Testis (tissue), 3 donors: ENCODE measurements around the gene RIC1. TPM values are rescaled to one million over a fixed set of nuclear protein-coding genes. Genes with fewer than 3 reads are reported as not detected.
"Not testable (repeated sequence)": the region's sequence is repeated elsewhere in the genome, so short reads cannot be mapped to it uniquely, and the experiment has no call there.

Experiments used
- DNase-seq: peaks from one replicate; pipeline ENCODE4 v3.0.0-alpha.2; 2019
- H3K27ac ChIP-seq, 2 donors: fragments of 200-600 bp; sonication (generic); one replicate each; pipeline ENCODE4 v1.5.1; 2019
- H3K27me3 ChIP-seq: fragments of 200-600 bp; sonication (generic); one replicate; pipeline ENCODE4 v1.5.1; 2019
- H3K36me3 ChIP-seq: fragments of 200-600 bp; sonication (generic); one replicate; pipeline ENCODE4 v1.5.1; 2017; ENCODE audit warnings: low read depth; ENCODE audit errors: missing control alignments
- H3K4me1 ChIP-seq: fragments of 200-600 bp; sonication (generic); one replicate; pipeline ENCODE4 v1.5.1; 2019
- H3K4me3 ChIP-seq, 2 donors: fragments of 200-600 bp; sonication (generic); one replicate each; pipeline ENCODE4 v1.5.1; 2017 to 2019
- H3K9me3 ChIP-seq: fragments of 200-600 bp; sonication (generic); one replicate; pipeline ENCODE4 v1.5.1; 2017
- POLR2A ChIP-seq: fragments of 450-650 bp; IDR thresholded peaks from one replicate; pipeline ENCODE4 v1.6.1; 2017; ENCODE audit warnings: antibody characterized with exemption, mild to moderate bottlenecking, moderate library complexity
- WGBS, 2 donors: methylation state at CpG; one replicate each; pipeline ENCODE4 v1.1.5; 2018; 5-methylcytosine and 5-hydroxymethylcytosine counted together
- intact Hi-C: fragments of 100-400 bp; cut with DNase I; formaldehyde crosslinking; loops from one replicate; pipeline ENCODE4 v1.15.1; 2023; ENCODE audit warnings: low total_unique reads
- polyA plus RNA-seq: library from polyadenylated mRNA; stranded (reverse); fragments of 350-450 nt; fragmentation: Illumina TruSeq; extraction: RNeasy Lipid Tissue Mini Kit (QIAGEN cat#74804); gene quantifications from one replicate; pipeline ENCODE4 v1.2.3, GENCODE V29; 2014; ENCODE audit warnings: low read depth, low replicate concordance; ENCODE audit not compliant: insufficient read depth
- total RNA-seq, 2 donors: library from RNA; depleted of rRNA; stranded (reverse); fragments of >200 nt; gene quantifications; one replicate each; pipeline ENCODE4 v1.2.3, GENCODE V29; 2016
- TF ChIP-seq, protein P1 (sequence below), 3 experiments: fragments of 450-650 bp in 2 of 3; fragments of 200-600 bp in 1 of 3; sonication (generic) in 1 of 3; IDR thresholded peaks; one replicate each; pipeline ENCODE4 v1.5.1; 2016 to 2019; ENCODE audit warnings: antibody characterized with exemption in 3 of 3, mild to moderate bottlenecking in 2 of 3, moderate library complexity in 1 of 3

RIC1 gene
- total and polyA plus RNA-seq, 3 donors from 2014 or later = 25.6 to 45.5 (median 44.0) TPM

DNA sequence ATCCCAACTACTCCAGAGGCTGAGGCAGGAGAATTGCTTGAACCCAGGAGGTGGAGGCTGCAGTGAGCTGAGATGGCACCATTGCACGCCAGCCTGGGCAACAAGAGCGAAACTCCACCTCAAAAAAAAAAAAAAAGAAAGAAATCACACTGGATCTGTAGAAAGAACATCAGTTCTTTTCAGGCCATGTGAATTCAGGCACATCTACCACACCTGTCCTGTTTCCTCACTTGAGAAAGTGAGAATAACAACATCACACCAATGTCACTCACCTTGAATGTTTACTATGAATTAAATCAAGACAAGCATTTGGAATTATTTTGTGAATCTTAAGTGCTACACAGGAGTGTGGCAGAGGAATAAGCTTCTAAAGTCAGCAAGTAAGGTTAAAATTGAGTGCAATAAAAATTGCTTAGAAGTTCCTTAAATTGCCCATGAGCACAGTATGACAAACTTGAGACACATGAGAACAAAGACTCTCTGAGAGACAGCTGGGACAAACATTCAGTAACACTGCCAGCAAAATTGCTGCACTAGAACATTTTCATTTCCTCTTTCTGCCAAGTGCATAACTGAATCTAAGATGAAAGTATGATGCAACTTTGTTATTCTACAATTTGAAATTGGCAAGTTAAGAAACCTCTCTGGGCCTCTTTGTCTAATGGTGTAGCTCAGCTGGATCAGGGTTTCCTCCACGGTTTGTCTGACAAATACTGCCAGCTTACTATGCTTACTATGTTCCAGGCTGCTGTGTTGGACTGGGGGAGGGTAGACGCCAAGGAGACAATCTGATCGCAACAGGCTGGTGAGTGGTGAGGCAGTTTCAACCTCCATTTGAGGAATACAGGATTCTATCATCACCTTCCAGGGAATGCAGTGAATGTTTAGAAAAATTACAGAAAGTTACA is 1.9 kb upstream of the RIC1 start:
- Histone ChIP-seq H3K4me3 (no peak overlapping the region), H3K27ac (peak overlapping the region; percentile 95 to 98), H3K36me3 (no peaks in the 10 kb centered on the region), H3K4me1 (peaks cover 21% of the 10 kb centered on the region), H3K9me3 (no peaks in the 10 kb centered on the region), H3K27me3 (no peaks in the 10 kb centered on the region)
- peak; percentile 69 for DNase-seq
- WGBS, 2 donors = 42 to 54% methylated on average over 5 of the region's 5 CpGs
- intact Hi-C loops = no loop called here
- no peak for TF ChIP-seq POLR2A
- TF ChIP-seq, protein P1, sequence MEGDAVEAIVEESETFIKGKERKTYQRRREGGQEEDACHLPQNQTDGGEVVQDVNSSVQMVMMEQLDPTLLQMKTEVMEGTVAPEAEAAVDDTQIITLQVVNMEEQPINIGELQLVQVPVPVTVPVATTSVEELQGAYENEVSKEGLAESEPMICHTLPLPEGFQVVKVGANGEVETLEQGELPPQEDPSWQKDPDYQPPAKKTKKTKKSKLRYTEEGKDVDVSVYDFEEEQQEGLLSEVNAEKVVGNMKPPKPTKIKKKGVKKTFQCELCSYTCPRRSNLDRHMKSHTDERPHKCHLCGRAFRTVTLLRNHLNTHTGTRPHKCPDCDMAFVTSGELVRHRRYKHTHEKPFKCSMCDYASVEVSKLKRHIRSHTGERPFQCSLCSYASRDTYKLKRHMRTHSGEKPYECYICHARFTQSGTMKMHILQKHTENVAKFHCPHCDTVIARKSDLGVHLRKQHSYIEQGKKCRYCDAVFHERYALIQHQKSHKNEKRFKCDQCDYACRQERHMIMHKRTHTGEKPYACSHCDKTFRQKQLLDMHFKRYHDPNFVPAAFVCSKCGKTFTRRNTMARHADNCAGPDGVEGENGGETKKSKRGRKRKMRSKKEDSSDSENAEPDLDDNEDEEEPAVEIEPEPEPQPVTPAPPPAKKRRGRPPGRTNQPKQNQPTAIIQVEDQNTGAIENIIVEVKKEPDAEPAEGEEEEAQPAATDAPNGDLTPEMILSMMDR (IDR thresholded peaks at IDR 0.05) = no peak

DNA sequence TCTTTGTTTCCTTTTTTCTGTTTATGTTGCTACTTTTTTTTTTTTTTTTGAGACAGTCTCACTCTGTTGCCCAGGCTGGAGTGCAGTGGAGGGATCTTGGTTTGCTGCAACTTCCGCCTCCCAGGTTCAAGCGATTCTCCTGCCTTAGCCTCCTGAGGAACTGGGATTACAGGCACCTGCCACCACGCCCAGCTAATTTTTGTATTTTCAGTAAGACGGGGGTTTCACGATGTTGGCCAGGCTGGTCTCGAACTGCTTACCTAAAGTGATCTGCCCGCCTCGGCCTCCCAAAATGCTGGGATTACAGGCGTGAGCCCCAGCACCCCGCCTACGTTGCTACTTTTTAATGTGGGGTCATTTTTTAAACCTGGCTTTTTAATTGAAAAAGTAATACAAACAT is 1.2 kb upstream of the RIC1 start:
- H3K36me3 ChIP-seq, H3K9me3 ChIP-seq, H3K27me3 ChIP-seq, DNase-seq, intact Hi-C loops: not testable (repeated sequence)
- Histone ChIP-seq H3K4me3 (peak overlapping the region; percentile 92 to 98), H3K27ac (peak overlapping the region; percentile 95 to 98), H3K4me1 (peaks cover 21% of the 10 kb centered on the region)
- 34 to 36% methylated on average over 11 of the region's 11 CpGs for WGBS, 2 donors

DNA sequence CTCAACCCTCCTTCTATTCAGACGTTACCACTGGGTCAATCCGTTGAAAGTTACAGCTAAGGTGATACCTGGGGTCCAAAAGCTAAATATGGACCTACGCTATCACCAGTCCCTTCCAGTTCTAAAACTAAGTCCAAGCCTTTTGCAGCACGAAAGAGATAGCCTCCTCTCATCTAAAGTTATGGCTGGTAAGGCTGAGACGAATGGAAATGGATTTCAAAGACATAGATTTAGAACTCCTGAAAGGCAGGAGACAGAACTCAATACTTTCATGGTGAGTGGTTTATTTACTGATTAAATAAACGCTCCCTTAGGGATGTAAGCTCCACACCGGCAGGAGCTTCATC is 751 bp upstream of the RIC1 start:
- peak overlapping the region; percentile 95 to 98 for H3K27ac ChIP-seq
- no peaks in the 10 kb centered on the region for H3K36me3 ChIP-seq
- WGBS, 2 donors = 1 to 2% methylated on average over 7 of the region's 7 CpGs
- DNase-seq = no peak
- TF ChIP-seq, protein P1 (IDR thresholded peaks at IDR 0.05) = no peak
- TF ChIP-seq POLR2A = no peak
- intact Hi-C loops = no loop called here
- H3K9me3 ChIP-seq = no peaks in the 10 kb centered on the region
- no peaks in the 10 kb centered on the region for H3K27me3 ChIP-seq
- H3K4me1 ChIP-seq = peaks cover 21% of the 10 kb centered on the region
- peak overlapping the region; percentile 92 to 98 for H3K4me3 ChIP-seq

DNA sequence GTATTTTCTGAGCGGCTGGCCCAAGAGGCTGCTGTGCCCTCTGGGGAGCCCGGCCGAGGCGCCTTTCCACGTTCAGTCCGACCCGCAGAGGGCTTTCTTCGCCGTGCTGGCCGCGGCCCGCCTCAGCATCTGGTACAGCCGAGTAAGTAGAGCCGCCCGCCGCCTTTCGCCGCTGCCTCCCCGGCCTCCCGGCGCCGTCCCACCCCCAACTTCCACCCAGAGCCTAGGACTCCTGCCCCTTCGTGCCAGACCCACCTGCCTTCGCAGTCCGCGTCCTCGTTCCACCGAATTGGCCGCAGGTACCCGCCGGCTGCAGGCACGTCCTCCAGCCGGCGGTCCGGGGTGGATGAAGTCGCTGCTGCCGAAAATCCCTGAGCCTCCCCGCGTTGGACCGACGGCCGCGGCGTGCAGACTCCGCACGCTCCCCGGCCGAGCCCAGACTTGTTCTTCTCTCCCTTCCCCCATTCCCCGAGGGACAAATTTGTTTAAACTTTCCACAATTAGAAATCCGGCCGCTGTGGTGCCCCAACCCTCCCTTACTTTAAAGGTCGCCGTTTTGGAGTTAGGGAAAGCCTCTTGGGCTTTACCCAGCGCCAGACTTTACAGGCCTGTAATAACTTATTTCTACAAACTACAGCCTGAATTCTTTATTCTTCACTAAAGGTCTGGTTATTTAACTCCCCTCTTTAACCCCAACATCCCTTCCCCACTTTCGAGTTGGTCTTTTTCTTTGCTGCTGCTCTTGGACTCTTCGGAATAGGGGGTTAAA is 589 bp downstream of the RIC1 start:
- 0% methylated on average over 22 to 55 of the region's 56 CpGs for WGBS, 2 donors
- Histone ChIP-seq H3K9me3 (no peaks in the 10 kb centered on the region), H3K4me1 (peaks cover 21% of the 10 kb centered on the region), H3K27me3 (no peaks in the 10 kb centered on the region), H3K36me3 (no peaks in the 10 kb centered on the region), H3K4me3 (peak overlapping the region; percentile 92 to 98), H3K27ac (peak overlapping the region; percentile 95 to 98)
- no peak for TF ChIP-seq POLR2A
- TF ChIP-seq, protein P1 (IDR thresholded peaks at IDR 0.05) = no peak
- intact Hi-C loops = no loop called here
- peak; percentile 56 for DNase-seq

DNA sequence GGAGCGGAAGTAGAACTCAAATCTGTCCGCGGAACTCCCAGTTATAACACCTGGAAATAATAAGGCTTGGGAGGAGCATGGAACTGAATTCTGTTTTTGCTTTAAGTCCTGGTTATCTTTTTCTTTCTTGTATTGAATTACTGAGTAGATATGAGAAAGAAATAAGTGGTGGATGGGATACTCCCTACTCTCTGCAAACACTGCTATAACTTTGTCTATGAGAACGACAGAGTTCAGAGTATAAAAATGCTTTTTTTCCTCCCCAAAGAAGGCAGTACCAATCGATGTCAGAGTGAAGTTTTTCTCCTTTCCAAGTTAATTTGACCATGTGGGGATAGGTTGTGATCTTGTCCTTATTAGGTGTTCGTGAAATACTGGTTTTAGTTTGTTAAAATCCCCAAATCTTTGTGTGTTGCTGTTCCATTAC is 1.2 kb downstream of the RIC1 start:
- H3K4me1 ChIP-seq = peaks cover 21% of the 10 kb centered on the region
- H3K36me3 ChIP-seq = no peaks in the 10 kb centered on the region
- intact Hi-C loops = no loop called here
- no peaks in the 10 kb centered on the region for H3K9me3 ChIP-seq
- no peak for DNase-seq
- TF ChIP-seq, protein P1 (IDR thresholded peaks at IDR 0.05) = no peak
- no peak for TF ChIP-seq POLR2A
- WGBS, 2 donors = 0% methylated on average over 6 of the region's 6 CpGs
- no peaks in the 10 kb centered on the region for H3K27me3 ChIP-seq
- H3K4me3 ChIP-seq = peak overlapping the region; percentile 92 to 98
- H3K27ac ChIP-seq = peak overlapping the region; percentile 95 to 98
